B cell (primary cell): ENCODE results near the gene ZNF821. TPM values are rescaled to one million over a fixed set of nuclear protein-coding genes. Genes with fewer than 3 reads are reported as not detected.
"Not testable (repeated sequence)": the region's sequence is repeated elsewhere in the genome, so short reads cannot be mapped to it uniquely, and the experiment has no call there.

ENCODE experiments used
- ATAC-seq: fragments of 200-7000 bp; cut with Tn5 transposase; one replicate; pipeline ENCODE4 v1.10.0; 2021; ENCODE audit warnings: low read depth, mild to moderate bottlenecking, moderate number of reproducible peaks, moderate library complexity
- CTCF ChIA-PET: fragments of 350-600 bp; sonication (Branson Sonifier 250); formaldehyde crosslinking; loops from one replicate; lab custom pipeline; 2021; ENCODE audit warnings: antibody characterized with exemption, inconsistent platforms; lab: Charles Lee
- POLR2A ChIA-PET: fragments of 350-600 bp; sonication (Branson Sonifier 250); formaldehyde crosslinking; loops from one replicate; lab custom pipeline; 2021; ENCODE audit warnings: antibody characterized with exemption; lab: Charles Lee
- DNase-seq: peaks from one replicate; pipeline ENCODE4 v3.0.0; 2013
- H2AFZ ChIP-seq: 2 replicates; pipeline ENCODE4 v1.6.1; 2012; ENCODE audit warnings: mild to moderate bottlenecking, low read depth, low read length; ENCODE audit not compliant: insufficient read depth, poor library complexity, severe bottlenecking
- H3K27ac ChIP-seq, 2 donors: 1 replicate in 1 of 2; 2 replicates in 1 of 2; pipeline ENCODE4 v1.5.1; 2012 to 2013; ENCODE audit warnings: low read length in 2 of 2, mild to moderate bottlenecking in 2 of 2, moderate library complexity in 1 of 2
- H3K27me3 ChIP-seq, 4 experiments: fragments of 200-600 bp in 1 of 4; sonication (generic) in 1 of 4; replicated peaks in 1 of 4; 1 replicate in 2 of 4; 2 replicates in 2 of 4; pipeline versions ENCODE4 v1.6.1 to v1.7.0; 2013 to 2016; ENCODE audit warnings: low read length in 3 of 4, mild to moderate bottlenecking in 2 of 4, mixed read lengths in 1 of 4, moderate library complexity in 1 of 4; ENCODE audit not compliant: insufficient read depth in 4 of 4, control insufficient read depth in 3 of 4; ENCODE audit errors: control extremely low read depth in 1 of 4
- H3K36me3 ChIP-seq, 2 experiments: replicated peaks in 1 of 2; 1 replicate in 1 of 2; 2 replicates in 1 of 2; pipeline versions ENCODE4 v1.6.1 to v1.7.1; 2013; ENCODE audit warnings: low read length in 1 of 2; ENCODE audit not compliant: insufficient read depth in 2 of 2, control insufficient read depth in 1 of 2; ENCODE audit errors: control extremely low read depth in 1 of 2, extremely low read depth in 1 of 2
- H3K4me1 ChIP-seq, 2 donors: fragments of 200-600 bp in 1 of 2; sonication (generic) in 1 of 2; 1 replicate in 1 of 2; 2 replicates in 1 of 2; pipeline versions ENCODE4 v1.5.1 to v1.6.1; 2013 to 2017; ENCODE audit warnings: low read length in 2 of 2; ENCODE audit not compliant: control insufficient read depth in 2 of 2, insufficient read depth in 2 of 2
- H3K4me2 ChIP-seq: replicated peaks from 2 replicates; pipeline ENCODE3; 2012; ENCODE audit warnings: mild to moderate bottlenecking, low read depth, low read length; ENCODE audit not compliant: poor library complexity, severe bottlenecking
- H3K4me3 ChIP-seq, 5 experiments: fragments of 200-600 bp in 1 of 5; sonication (generic) in 1 of 5; 1 replicate in 3 of 5; 2 replicates in 2 of 5; pipeline versions ENCODE4 v1.5.1 to v1.7.0; 2011 to 2016; ENCODE audit warnings: low read length in 4 of 5, mild to moderate bottlenecking in 4 of 5, low read depth in 2 of 5, control low read depth in 1 of 5, moderate library complexity in 1 of 5; ENCODE audit not compliant: insufficient read depth in 1 of 5; ENCODE audit errors: control extremely low read depth in 1 of 5, extremely low read depth in 1 of 5
- H3K79me2 ChIP-seq: fragments of 200-600 bp; sonication (generic); one replicate; pipeline ENCODE4 v1.6.0; 2016; ENCODE audit warnings: low read length; ENCODE audit not compliant: control insufficient read depth, insufficient read depth
- H3K9ac ChIP-seq: fragments of 200-600 bp; sonication (generic); 2 replicates; pipeline ENCODE4 v1.6.1; 2017; ENCODE audit warnings: mild to moderate bottlenecking, low read length, moderate library complexity
- H3K9me3 ChIP-seq, 3 donors: one replicate each; pipeline versions ENCODE4 v1.6.1 to v1.7.1; 2013; ENCODE audit warnings: low read length in 2 of 3; ENCODE audit not compliant: control insufficient read depth in 2 of 3, insufficient read depth in 1 of 3; ENCODE audit errors: control extremely low read depth in 1 of 3
- H4K20me1 ChIP-seq: 2 replicates; pipeline ENCODE4 v1.6.0; 2012; ENCODE audit warnings: mild to moderate bottlenecking, low read length; ENCODE audit not compliant: insufficient read depth, control insufficient read depth, poor library complexity, severe bottlenecking
- H3K27ac Mint-ChIP-seq: one replicate; pipeline ENCODE4 v1.8.0; 2021; ENCODE audit warnings: mixed read lengths
- H3K27me3 Mint-ChIP-seq: one replicate; pipeline ENCODE4 v1.8.0; 2021; ENCODE audit warnings: mixed read lengths
- H3K4me1 Mint-ChIP-seq: one replicate; pipeline ENCODE4 v1.8.0; 2021; ENCODE audit warnings: mixed read lengths
- H3K4me3 Mint-ChIP-seq: one replicate; pipeline ENCODE4 v1.8.0; 2021; ENCODE audit warnings: mixed read lengths
- H3K9me3 Mint-ChIP-seq: one replicate; pipeline ENCODE4 v1.8.0; 2022; ENCODE audit warnings: mixed read lengths; ENCODE audit not compliant: insufficient read depth
- CTCF ChIP-seq: fragments of 200-600 bp; IDR thresholded peaks from one replicate; pipeline ENCODE4 v1.8.0; 2022; ENCODE audit warnings: antibody characterized with exemption, mild to moderate bottlenecking
- EZH2 ChIP-seq: IDR thresholded peaks from 2 replicates; pipeline ENCODE4 v1.6.1; 2012; ENCODE audit warnings: borderline replicate concordance, low read depth, mild to moderate bottlenecking, moderate library complexity, low read length; ENCODE audit not compliant: insufficient read depth, poor library complexity, severe bottlenecking
- WGBS: methylation state at CpG from one replicate; pipeline ENCODE4 v1.1.5; 2013; ENCODE audit warnings: missing lambda C conversion rate; ENCODE audit not compliant: insufficient coverage; 5-methylcytosine and 5-hydroxymethylcytosine counted together
- intact Hi-C: fragments of 100-400 bp; cut with micrococcal nuclease; formaldehyde crosslinking; loops from one replicate; pipeline ENCODE4 v1.10.0; 2022
- polyA plus RNA-seq: library from polyadenylated mRNA; depleted of rRNA; stranded (reverse); fragments of >200 nt; gene quantifications from 2 replicates; pipeline ENCODE4 v1.2.3, GENCODE V29; 2012
- total RNA-seq, 2 donors: library from RNA; stranded (reverse); fragments of 120-200 nt in 1 of 2; gene quantifications; 1 replicate in 1 of 2; 2 replicates in 1 of 2; pipeline versions ENCODE4 v1.2.3 to v1.2.4, GENCODE V29; 2013 to 2022

ZNF821 gene
- total and polyA plus RNA-seq, 2 donors (not counting 1 experiment from before 2014, with no cell fraction given): 35.6 to 35.8 TPM

DNA sequence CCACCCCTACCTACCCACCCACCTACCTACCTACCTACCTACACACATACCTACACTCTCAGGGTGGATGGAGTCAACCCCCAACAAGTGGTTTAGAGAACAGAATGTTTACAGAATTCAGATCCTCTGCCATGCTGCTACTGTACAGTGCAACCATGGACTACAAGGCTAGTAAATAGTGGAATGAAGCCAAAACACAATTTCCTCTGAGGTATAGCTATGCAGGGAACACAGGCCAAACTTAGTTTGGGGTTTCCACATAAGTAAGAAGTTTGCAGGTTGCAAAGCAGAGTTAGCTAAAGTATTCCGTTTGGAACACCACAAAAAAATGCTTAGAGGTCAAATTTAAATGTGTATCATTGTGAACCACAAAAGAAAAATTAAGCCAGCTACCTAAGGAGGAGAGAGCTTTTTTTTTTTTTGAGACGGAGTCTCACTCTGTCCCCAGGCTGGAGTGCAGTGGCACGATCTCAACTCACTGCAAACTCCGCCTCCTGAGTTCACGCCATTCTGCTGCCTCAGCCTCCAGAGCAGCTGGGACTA lies 72.7 kb downstream of the ZNF821 start:
- no peak for ATAC-seq
- peaks cover 20 to 25% of the 10 kb centered on the region in 2 donors for H3K4me1 ChIP-seq
- Mint-ChIP-seq H3K4me3 (no peak overlapping the region), H3K27ac (no peak overlapping the region), H3K4me1 (peaks cover 28% of the 10 kb centered on the region), H3K27me3 (no peaks in the 10 kb centered on the region), H3K9me3 (no peaks in the 10 kb centered on the region)
- ChIA-PET POLR2A (interaction anchor here (0.6 to 1.2 kb wide), 3 partner anchors 71 to 84 kb away, joined by 3 to 6 read pairs (median 5); partner anchors contain the start of gene IST1), CTCF (interaction anchor here (2.1 kb wide), 1 partner anchor 71 kb away, joined by 10 read pairs; no protein-coding TSS in a partner anchor)
- no peak overlapping the region for H3K4me3 ChIP-seq
- peaks cover 23% of the 10 kb centered on the region for H3K79me2 ChIP-seq
- no peak for TF ChIP-seq CTCF
- TF ChIP-seq EZH2: no peak
- H2AFZ ChIP-seq: no peak overlapping the region
- H3K27me3 ChIP-seq: no peaks in the 10 kb centered on the region
- WGBS: no CpG with 5 or more reads among the region's 5 CpGs
- intact Hi-C loops: no loop called here
- H3K9me3 ChIP-seq: no peaks in the 10 kb centered on the region
- H3K36me3 ChIP-seq: peaks cover 0 to 2% of the 10 kb centered on the region in 2 experiments
- H3K4me2 ChIP-seq: no peak overlapping the region
- DNase-seq: no peak
- peaks cover 6% of the 10 kb centered on the region for H4K20me1 ChIP-seq
- no peak overlapping the region for H3K27ac ChIP-seq
- no peak overlapping the region for H3K9ac ChIP-seq

- H3K4me1 ChIP-seq: peaks cover 20 to 27% of the 10 kb centered on the region in 2 donors
- Mint-ChIP-seq H3K27ac (peak overlapping the region; percentile 100), H3K4me1 (peaks cover 27% of the 10 kb centered on the region), H3K4me3 (peak overlapping the region; percentile 34)
- ATAC-seq, H3K4me3 ChIP-seq, CTCF ChIA-PET, intact Hi-C loops, H4K20me1 ChIP-seq, H3K27me3 Mint-ChIP-seq, H3K9me3 ChIP-seq, H3K9ac ChIP-seq, H3K27me3 ChIP-seq, POLR2A ChIA-PET, H3K9me3 Mint-ChIP-seq, H3K36me3 ChIP-seq, DNase-seq: not testable (repeated sequence)
- H2AFZ ChIP-seq: peak overlapping the region; percentile 74
- peaks cover 35% of the 10 kb centered on the region for H3K79me2 ChIP-seq
- H3K27ac ChIP-seq: peak overlapping the region in 1 of 2 donors; percentile 89
- H3K4me2 ChIP-seq: peak overlapping the region; percentile 66
- WGBS: 93% methylated on average over 10 of the region's 11 CpGs
Observed at GRCh38 chr16:71810155-71810530, 73.8 kb downstream of the ZNF821 start.

Other genes starting within 250 kb of the ZNF821 start
- gene PHLPP2, start 159.5 kb downstream of the ZNF821 start, total RNA-seq: 16.1 and 17.6 TPM in 2 replicates
- gene PHLPP2, start 159.5 kb downstream of the ZNF821 start, polyA plus RNA-seq: 7.2 and 10.8 TPM in 2 replicates
- 142 and 159 TPM in 2 replicates for gene AP1G1, start 75.3 kb downstream of the ZNF821 start, total RNA-seq
- gene AP1G1, start 75.3 kb downstream of the ZNF821 start, polyA plus RNA-seq: 43.8 and 87.6 TPM in 2 replicates
- gene ATXN1L, start 38.2 kb downstream of the ZNF821 start, total RNA-seq: 38.4 and 39.5 TPM in 2 replicates
- gene ATXN1L, start 38.2 kb downstream of the ZNF821 start, polyA plus RNA-seq: 21.3 and 43.4 TPM in 2 replicates
- gene IST1, start 11.3 kb upstream of the ZNF821 start, total RNA-seq: 268 and 302 TPM in 2 replicates
- 182 and 318 TPM in 2 replicates for gene IST1, start 11.3 kb upstream of the ZNF821 start, polyA plus RNA-seq
- not detected in 2 replicates for gene PKD1L3, start 116.2 kb upstream of the ZNF821 start, total RNA-seq
- 0.06 and 0.07 TPM in 2 replicates for gene PKD1L3, start 116.2 kb upstream of the ZNF821 start, polyA plus RNA-seq
- gene DHODH, start 124.6 kb upstream of the ZNF821 start, total RNA-seq: 11.3 and 14.7 TPM in 2 replicates
- 6.4 and 7.4 TPM in 2 replicates for gene DHODH, start 124.6 kb upstream of the ZNF821 start, polyA plus RNA-seq
- gene HP, start 170.3 kb upstream of the ZNF821 start, total RNA-seq: not detected in 2 replicates
- gene HP, start 170.3 kb upstream of the ZNF821 start, polyA plus RNA-seq: not detected in 2 replicates
- not detected in 2 replicates for gene HPR, start 179.0 kb upstream of the ZNF821 start, total RNA-seq
- not detected in 2 replicates for gene HPR, start 179.0 kb upstream of the ZNF821 start, polyA plus RNA-seq
- 15.4 and 16.1 TPM in 2 replicates for gene TXNL4B, start 209.4 kb upstream of the ZNF821 start, total RNA-seq
- 9.9 and 11.9 TPM in 2 replicates for gene TXNL4B, start 209.4 kb upstream of the ZNF821 start, polyA plus RNA-seq
- gene DHX38, start 209.7 kb upstream of the ZNF821 start, total RNA-seq: 114 and 124 TPM in 2 replicates
- 98.2 and 197 TPM in 2 replicates for gene DHX38, start 209.7 kb upstream of the ZNF821 start, polyA plus RNA-seq